Measurements from ENCODE around the gene SDK2.

Gene SDK2

GRCh38 chr17:73586921-73587602 is 57.2 kb downstream of the SDK2 start:
- DNase-seq (ENCODE audit: low spot score) = no peak

- DNase-seq (ENCODE audit: low spot score) = no peak
These were observed 57.9 kb downstream of the SDK2 start for GRCh38 chr17:73586275-73586832.

DNA sequence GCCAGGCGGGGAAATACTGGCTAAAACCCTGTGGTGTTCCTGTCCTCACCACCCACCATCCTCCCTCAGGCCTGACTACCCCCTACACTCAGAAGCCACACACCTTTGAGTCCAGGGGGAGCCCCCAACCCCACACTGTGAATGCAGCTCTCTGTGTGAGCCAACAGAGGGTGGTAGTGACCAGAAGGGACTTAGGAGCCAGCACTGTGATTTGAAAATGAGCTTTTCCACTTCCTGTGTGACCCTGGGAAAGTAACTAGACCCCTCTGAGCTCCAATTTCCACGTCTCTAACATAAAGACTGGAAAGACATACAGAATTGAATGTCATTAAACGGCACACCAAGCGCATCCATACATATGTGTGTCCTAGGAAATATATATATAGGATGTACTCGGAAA is 58.7 kb downstream of the SDK2 start:
- DNase-seq (ENCODE audit: low spot score) = no peak

DNA sequence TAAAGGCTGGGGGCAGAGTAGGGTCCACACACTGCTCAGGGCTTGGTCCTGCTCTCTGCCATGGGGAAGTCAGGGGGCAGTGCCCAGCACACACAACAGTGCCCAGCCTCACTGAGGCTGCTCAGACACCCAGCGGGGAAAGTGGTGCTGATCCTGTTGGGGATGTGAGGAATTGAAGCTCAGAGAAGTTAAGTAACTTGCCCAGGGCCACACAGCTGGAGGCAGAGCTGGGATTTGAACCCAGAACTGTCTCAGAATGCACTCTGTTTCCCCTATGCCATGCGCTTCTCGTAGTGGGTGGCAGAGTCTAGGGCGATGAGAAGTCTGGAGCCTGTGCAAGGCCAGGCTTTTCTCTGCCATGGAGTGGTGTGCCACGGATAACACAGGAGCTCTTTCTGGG is 59.3 kb downstream of the SDK2 start:
- no peak for DNase-seq (ENCODE audit: low spot score)

DNA sequence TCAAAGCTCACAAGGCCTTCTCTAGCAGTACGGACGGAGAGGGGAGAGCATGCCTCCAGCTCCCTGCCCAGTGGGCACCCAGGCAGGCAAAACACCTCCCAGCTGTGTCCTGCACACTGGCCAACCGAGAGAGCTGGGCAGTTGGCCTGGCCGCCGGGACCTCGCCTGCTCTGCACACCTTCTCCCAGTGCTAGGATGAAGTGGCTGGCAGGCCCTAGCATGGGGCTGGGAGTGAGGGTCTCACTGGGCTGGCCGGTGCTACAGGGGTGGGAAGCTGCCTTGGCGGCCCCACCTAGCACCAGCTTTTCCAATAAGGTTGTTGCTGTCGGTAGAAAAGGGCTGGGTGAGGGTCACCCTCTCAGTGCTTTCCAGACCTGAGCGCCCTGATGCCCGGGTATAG is 60.2 kb downstream of the SDK2 start:
- DNase-seq (ENCODE audit: low spot score) = no peak

GRCh38 chr17:73582821-73583220 is 61.4 kb downstream of the SDK2 start:
- DNase-seq (ENCODE audit: low spot score) = no peak

- no peak for DNase-seq (ENCODE audit: low spot score)
These were observed 61.9 kb downstream of the SDK2 start for GRCh38 chr17:73582359-73582758.

GRCh38 chr17:73581379-73581778 is 62.9 kb downstream of the SDK2 start:
- no peak for DNase-seq (ENCODE audit: low spot score)

DNA sequence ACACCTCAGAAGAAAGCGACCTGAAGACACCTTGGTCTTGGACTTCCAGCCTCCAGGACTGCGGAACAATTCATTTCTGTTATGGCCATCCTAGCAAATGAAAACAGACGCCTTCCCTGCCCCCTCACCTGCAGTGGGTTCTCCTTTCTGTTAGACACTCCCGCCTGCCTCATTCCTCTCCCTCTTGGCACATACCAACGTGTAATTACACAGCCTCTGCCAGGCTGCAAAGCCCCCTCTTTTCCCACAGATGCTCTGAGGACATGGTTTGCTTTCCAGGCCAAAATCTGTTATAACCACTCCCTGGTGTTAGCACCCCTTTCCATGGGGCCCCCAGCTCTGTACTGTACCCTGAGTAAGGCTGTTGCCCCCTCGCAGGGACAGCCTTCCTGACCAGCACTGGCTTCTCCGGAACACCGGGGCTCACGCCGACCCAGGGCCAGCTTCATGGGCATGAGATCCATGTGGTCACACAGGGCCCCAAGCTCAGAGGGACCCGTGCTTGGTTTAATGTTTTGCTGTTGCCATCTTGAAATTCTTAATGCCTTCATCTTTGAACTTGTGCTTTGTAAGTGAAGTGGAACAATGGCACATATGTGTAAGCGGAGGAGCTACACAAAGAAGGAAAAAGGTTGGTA is 64.1 kb downstream of the SDK2 start:
- no peak for DNase-seq (ENCODE audit: low spot score)

DNA sequence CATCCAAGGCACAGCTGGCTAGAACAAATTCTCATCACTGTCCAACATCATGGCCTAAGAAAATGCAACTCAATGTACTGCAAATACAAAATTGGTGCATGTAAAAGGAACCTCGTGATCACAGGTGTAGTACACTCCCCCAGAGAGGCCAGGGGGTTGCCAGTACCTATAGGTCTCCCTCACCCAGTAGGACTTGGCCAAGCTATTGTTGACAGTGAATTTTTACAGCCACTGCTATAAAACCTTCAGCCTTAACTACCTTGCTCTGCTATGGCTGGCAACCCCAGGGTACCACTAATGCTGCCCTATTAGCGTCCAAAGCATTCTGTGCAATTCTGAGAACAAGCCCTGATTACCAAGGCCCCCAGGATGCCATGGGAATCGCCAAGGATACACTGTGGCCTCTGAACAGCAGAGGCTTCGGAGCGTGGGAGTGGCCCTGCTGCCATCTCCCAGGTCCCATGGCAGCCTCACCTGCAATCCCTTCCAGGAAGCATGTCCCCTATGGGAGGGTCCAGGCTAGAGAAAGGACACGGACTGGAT is 67.6 kb downstream of the SDK2 start:
- no peak for DNase-seq (ENCODE audit: low spot score)

DNA sequence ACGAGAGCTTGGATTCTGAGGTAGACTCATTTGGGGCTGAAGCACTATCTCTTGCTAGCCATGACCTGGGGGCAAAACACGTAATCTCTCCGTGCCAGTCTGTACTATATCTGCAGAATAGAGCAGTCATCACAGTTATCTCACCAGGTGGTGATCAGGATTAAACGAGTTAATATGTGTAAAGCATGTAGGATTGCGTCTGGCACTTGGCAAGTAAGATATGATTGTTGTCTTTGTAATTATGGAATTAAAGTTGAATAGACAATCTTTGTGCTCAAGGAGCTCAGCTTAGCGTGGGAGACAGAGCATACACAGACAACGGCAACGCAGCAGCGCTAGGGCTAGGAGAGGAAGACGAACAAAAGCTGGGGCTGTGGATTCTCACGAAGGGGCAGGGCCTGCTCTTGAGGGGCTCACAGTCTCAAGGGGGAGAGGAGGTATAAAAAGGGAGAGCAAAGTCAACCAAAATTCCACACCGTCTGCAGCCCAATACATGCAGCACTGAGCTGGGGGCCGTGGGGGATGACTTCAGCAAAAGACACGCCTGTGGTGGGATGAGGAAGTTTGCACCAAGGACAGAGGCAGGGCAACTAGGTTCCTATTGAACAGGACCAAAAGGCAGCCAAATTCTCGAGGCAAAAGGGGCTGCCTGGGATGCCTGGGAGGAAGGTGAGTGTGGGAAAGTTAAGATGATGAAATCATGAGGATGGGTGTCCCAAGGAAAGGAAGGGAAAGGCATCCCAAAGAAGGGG is 68.6 kb downstream of the SDK2 start:
- no peak for DNase-seq (ENCODE audit: low spot score)

DNA sequence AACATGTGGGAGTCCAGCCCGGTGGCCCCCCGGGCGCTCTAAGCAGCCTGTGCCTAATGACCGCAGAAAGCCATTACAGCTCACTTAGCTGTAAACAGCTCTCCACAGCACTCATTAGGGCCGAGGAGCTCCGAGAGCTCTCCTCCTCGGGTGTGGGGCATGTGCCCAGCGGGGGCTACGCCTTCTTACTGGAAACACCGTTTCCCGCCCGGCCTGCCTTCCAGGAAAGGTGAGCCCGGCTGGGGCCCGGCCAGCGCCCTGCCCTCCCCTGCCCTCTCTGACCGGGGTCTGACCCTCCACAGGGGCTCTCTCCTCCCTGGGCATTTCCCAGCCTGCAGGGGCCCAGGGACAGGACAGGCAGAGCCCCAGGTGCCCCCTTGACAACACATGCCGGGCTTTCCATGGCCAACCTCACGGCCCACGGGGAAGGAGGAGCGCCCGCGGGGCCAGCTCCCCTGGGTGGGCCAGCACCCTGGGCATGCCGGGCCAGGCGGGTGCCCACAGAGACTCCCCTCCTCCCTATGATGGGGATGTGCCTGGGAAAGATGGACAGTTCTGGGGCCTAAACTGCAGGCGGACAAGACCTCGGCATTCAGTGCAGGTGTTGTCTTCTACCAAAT is 72.6 kb downstream of the SDK2 start:
- no peak for DNase-seq (ENCODE audit: low spot score)

- peak; percentile 9 for DNase-seq (ENCODE audit: low spot score)
These were observed 74.4 kb downstream of the SDK2 start for GRCh38 chr17:73569762-73570319.

DNA sequence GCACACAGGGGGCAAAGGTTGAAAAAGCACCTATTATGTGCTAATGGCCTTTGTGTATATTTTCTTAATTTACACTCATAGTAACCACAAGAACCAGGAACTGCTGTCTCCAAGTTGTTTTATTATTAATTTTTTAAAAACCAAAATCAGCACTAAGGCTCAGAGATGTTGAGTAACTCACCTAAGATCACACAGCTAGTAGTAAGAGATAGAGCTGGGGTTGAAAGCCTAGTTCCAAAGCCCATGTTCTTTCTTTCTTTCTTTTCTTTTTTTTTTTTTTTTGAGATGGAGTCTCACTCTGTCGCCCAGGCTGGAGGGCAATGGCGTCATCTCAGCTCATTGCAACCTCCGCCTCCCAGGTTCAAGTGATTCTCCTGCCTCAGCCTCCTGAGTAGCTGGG is 75.3 kb downstream of the SDK2 start:
- no peak for DNase-seq (ENCODE audit: low spot score)

DNA sequence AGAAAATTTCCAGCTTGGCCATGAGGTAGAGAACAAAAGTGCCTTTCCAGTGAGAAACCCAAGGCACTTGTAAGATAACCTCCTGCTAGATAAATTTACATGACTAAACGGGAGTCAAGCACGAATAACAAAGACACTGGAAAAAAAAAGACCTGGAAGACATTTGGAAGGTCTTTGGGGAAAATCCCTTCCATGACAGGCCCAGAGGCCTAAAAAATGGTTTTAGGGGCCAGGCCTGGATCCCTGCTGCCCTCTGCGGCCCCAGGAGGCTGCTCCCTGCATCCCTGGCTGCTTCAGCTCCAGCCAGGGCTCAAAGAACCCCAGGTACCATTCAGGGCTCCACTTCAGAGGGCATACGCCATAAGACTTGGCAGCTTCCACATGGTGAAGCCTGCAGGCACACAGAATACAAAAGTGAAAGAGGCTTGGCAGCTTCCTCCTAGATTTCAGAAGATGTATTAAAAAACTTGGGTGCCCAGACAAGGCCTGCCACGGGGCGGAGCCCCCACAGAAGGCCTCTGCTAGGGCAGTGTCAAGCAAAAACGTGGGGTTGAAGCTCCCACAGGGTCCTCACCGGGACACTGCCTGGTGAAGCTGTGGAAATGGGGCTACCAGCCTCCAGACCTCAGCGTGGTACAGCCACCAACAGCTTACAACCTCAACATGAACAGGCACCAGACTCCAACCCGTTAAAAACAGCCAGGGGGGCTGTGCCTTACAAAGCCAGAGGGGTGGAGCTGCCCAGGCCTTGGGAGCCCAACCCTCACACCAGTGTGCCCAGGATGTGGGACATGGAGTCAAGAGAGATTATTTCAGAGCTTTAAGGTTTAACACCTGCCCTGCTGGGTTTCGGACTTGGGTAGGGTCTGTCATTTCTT is 77.1 kb downstream of the SDK2 start:
- no peak for DNase-seq (ENCODE audit: low spot score)

GRCh38 chr17:73564843-73565242 is 79.4 kb downstream of the SDK2 start:
- DNase-seq (ENCODE audit: low spot score) = no peak

- no peak for DNase-seq (ENCODE audit: low spot score)
These were observed 81.3 kb downstream of the SDK2 start for GRCh38 chr17:73562896-73563295.

DNA sequence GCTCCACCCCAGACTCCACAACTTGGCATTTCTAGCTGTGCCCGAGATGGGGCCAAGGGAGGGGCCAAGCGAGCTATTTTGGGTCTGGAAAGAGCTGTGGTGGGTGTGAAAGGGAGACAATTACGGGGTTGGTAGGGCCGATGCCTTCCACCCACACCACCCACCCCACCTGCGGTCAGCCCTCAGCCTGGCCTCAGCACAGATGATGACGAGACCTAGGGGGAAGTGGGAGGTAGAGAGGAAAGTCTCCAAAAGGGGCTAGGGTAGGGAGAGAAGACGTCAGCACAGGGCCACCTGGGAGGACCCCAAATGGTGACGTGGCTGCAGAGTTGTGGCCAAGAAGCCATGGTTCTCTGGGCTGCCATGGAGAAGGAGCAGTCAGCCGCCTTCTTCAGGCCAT is 83.1 kb downstream of the SDK2 start:
- no peak for DNase-seq (ENCODE audit: low spot score)

GRCh38 chr17:73560661-73561060 is 83.6 kb downstream of the SDK2 start:
- no peak for DNase-seq (ENCODE audit: low spot score)

GRCh38 chr17:73559532-73559931 is 84.7 kb downstream of the SDK2 start:
- no peak for DNase-seq (ENCODE audit: low spot score)
